ENCODE data around the gene NPNT. TPM values are rescaled to one million over a fixed set of nuclear protein-coding genes. Genes with fewer than 3 reads are reported as not detected.

NPNT gene
- total and polyA plus RNA-seq, 9 donors: 4.3 to 49.9 (median 16.0) TPM

DNA sequence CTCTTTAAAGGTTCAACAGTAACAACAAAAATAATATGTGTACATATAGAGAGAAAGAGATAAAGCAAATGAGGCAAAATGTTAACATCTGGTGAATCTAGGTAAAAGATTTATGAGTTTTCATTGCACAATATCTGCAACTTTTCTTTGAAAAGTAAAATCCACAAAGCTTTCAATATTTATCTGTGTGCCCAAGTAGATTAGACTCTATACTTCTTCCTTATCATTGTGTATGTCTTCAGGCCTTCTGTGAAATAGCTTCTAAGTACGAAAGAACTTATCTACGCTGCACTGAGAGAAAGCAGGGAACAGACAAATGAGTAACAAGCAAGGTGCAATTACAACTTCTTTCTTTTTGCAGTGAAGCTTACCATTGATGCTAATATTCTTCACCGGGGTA lies 81.6 kb downstream of the NPNT start:
- intact Hi-C loops (cut with DNase I): no loop called here
- no peak for DNase-seq
- no peak overlapping the region for H3K4me3 ChIP-seq
- H3K4me1 ChIP-seq (ENCODE audit: insufficient read depth): no peaks in the 10 kb centered on the region
- no peak overlapping the region for H3K27ac ChIP-seq
- 41 to 53% (median 47%) methylated on average over 3 of the region's 3 CpGs for WGBS, 3 donors
- no peaks in the 10 kb centered on the region for H3K9me3 ChIP-seq
- no peaks in the 10 kb centered on the region for H3K36me3 ChIP-seq
- no peaks in the 10 kb centered on the region for H3K27me3 ChIP-seq
- TF ChIP-seq, protein P1, sequence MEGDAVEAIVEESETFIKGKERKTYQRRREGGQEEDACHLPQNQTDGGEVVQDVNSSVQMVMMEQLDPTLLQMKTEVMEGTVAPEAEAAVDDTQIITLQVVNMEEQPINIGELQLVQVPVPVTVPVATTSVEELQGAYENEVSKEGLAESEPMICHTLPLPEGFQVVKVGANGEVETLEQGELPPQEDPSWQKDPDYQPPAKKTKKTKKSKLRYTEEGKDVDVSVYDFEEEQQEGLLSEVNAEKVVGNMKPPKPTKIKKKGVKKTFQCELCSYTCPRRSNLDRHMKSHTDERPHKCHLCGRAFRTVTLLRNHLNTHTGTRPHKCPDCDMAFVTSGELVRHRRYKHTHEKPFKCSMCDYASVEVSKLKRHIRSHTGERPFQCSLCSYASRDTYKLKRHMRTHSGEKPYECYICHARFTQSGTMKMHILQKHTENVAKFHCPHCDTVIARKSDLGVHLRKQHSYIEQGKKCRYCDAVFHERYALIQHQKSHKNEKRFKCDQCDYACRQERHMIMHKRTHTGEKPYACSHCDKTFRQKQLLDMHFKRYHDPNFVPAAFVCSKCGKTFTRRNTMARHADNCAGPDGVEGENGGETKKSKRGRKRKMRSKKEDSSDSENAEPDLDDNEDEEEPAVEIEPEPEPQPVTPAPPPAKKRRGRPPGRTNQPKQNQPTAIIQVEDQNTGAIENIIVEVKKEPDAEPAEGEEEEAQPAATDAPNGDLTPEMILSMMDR (IDR thresholded peaks at IDR 0.05): no peak
- TF ChIP-seq POLR2A (IDR thresholded peaks at IDR 0.05) (no peak), EP300 (IDR thresholded peaks at IDR 0.05) (no peak)

DNA sequence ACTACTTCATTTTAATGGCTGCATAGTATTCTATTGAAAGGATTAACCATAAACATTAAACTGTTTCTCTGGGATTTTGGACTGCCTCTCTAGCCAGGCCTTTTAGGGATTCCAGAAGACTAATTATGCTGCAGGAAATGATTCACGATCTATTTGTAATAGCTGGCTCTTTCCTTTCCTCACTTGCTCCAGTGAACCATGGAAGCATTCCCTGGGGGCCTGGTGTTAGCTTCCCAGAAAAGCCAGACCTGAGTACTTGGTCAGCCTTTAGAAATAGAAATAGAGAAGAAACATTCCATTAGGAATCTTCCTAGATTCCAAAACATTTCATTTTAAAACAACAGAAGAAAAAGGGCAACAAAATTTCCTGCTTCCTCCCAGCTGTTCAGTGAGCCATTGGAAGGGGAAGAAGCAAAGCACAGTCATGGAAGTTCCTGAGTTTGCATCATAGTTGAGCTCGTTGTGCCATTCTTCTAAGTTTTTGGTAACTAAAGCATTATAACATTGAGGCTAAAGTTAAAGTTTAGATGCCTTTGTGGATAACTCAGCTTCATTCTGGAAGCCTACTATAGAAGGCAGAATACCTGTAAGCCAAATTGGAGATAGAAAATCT lies 83.5 kb downstream of the NPNT start:
- 8 to 30% (median 10%) methylated on average over 2 of the region's 2 CpGs for WGBS, 3 donors
- H3K4me1 ChIP-seq (ENCODE audit: insufficient read depth): no peaks in the 10 kb centered on the region
- no peaks in the 10 kb centered on the region for H3K27me3 ChIP-seq
- no peaks in the 10 kb centered on the region for H3K9me3 ChIP-seq
- intact Hi-C loops (cut with DNase I): no loop called here
- H3K36me3 ChIP-seq: no peaks in the 10 kb centered on the region
- TF ChIP-seq POLR2A (IDR thresholded peaks at IDR 0.05) (no peak), EP300 (IDR thresholded peaks at IDR 0.05) (no peak)
- TF ChIP-seq, protein P1 (IDR thresholded peaks at IDR 0.05): no peak
- H3K27ac ChIP-seq: no peak overlapping the region
- DNase-seq: no peak
- H3K4me3 ChIP-seq: no peak overlapping the region

DNA sequence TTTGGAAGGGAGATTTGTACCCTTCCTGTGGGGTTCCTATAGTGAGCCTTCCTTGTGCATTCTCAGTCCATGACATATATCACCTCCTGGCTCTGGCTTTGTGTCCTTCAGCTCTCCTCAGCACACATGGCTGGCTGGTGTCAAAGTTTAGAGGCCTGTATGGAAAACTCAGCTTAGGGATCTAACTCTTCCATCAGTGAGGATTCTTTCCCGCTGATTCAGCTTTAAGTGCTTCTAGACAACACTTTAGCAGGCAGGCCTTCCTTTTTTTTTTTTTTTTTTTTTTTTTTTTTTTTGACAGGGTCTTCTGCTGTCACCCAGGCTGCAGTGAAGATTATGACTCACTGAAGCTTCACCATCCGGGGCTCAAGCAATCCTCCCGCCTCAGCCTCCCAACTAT lies 84.2 kb downstream of the NPNT start:
- Histone ChIP-seq H3K27ac (no peak overlapping the region), H3K27me3 (no peaks in the 10 kb centered on the region)
- TF ChIP-seq EP300 (IDR thresholded peaks at IDR 0.05) (no peak), POLR2A (IDR thresholded peaks at IDR 0.05) (no peak)
- TF ChIP-seq, protein P1 (IDR thresholded peaks at IDR 0.05): no peak

DNA sequence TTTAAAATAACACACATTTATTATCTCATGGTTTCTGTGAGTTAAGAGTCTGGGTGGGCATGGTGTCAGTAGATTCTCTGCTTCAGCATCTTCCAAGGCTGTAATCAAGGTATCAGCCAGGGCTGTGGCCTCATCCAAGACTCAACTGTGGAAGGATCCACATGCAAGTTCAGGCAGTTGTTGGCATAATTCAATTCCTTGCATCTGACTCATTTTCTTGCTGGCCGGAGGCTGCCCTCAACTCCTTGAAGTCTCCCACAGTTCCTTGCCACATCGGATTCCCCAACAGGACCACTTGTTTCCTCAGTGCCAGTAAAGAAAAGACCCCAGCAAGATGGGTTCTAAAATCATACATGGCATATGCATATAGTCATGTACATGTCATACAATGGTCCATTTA lies 93.4 kb downstream of the NPNT start:
- Histone ChIP-seq H3K9me3 (no peaks in the 10 kb centered on the region), H3K4me3 (no peak overlapping the region), H3K4me1 (ENCODE audit: insufficient read depth) (no peaks in the 10 kb centered on the region), H3K27me3 (no peaks in the 10 kb centered on the region), H3K36me3 (no peaks in the 10 kb centered on the region), H3K27ac (no peak overlapping the region)
- intact Hi-C loops (cut with DNase I): no loop called here
- 48 to 81% (median 62%) methylated on average over 2 of the region's 2 CpGs for WGBS, 3 donors
- TF ChIP-seq, protein P1 (IDR thresholded peaks at IDR 0.05): no peak
- no peak for TF ChIP-seq EP300 (IDR thresholded peaks at IDR 0.05)
- TF ChIP-seq POLR2A (IDR thresholded peaks at IDR 0.05): no peak
- no peak for DNase-seq

More for the DNA sequence above, 84.2 kb downstream of the NPNT start:
- no peaks in the 10 kb centered on the region for H3K36me3 ChIP-seq
- DNase-seq: no peak
- no peaks in the 10 kb centered on the region for H3K4me1 ChIP-seq (ENCODE audit: insufficient read depth)
- H3K4me3 ChIP-seq: no peak overlapping the region
- 73 to 90% (median 84%) methylated on average over 3 of the region's 3 CpGs for WGBS, 3 donors
- intact Hi-C loops (cut with DNase I): no loop called here
- H3K9me3 ChIP-seq: no peaks in the 10 kb centered on the region
